GM12874 (cell line): ENCODE results near the gene TOR4A.

ENCODE experiments used
- TF ChIP-seq, protein P1 (sequence below): IDR thresholded peaks from 2 replicates; pipeline ENCODE4 v1.5.1; 2011; ENCODE audit warnings: low read depth, mild to moderate bottlenecking, control low read depth, low read length, moderate library complexity; ENCODE audit not compliant: insufficient read depth

Gene TOR4A

DNA sequence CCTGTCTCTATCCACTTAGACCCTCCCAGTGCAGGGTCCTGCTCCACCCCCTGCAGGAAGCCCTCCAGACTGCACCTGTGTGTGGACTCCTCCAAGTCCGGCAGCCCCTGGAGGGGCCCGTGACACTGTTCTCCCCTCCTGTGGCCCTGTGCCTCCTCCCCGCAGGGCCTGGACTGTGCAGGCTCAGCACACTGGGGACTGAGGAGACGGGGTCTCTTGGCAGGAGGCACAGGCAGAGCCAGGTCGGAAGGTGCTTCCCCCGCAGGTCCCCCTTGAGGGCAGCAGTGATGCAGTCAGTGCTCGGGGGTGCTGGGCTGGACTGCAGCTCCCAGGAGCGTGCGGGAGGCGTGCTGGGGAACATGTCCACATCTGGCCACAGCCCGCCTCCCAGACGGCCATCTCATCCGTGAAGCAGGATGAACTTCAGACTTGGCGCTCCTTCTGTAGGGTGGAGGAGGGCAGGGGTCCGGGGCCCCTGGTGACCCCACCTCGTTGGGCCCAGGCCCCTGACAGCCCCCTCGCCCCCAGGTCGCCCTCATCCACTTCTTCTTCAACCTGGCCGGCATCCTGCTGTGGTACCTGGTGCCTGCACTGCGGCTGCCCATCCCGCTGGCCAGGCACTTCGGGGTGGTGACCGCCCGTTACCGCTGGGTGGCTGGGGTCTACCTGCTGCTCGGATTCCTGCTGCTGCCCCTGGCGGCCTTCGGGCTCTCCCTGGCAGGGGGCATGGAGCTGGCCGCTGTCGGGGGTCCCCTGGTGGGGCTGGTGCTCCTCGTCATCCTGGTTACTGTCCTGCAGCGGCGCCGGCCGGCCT is 41.9 kb upstream of the TOR4A start:
- TF ChIP-seq, protein P1, sequence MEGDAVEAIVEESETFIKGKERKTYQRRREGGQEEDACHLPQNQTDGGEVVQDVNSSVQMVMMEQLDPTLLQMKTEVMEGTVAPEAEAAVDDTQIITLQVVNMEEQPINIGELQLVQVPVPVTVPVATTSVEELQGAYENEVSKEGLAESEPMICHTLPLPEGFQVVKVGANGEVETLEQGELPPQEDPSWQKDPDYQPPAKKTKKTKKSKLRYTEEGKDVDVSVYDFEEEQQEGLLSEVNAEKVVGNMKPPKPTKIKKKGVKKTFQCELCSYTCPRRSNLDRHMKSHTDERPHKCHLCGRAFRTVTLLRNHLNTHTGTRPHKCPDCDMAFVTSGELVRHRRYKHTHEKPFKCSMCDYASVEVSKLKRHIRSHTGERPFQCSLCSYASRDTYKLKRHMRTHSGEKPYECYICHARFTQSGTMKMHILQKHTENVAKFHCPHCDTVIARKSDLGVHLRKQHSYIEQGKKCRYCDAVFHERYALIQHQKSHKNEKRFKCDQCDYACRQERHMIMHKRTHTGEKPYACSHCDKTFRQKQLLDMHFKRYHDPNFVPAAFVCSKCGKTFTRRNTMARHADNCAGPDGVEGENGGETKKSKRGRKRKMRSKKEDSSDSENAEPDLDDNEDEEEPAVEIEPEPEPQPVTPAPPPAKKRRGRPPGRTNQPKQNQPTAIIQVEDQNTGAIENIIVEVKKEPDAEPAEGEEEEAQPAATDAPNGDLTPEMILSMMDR, result no peak

DNA sequence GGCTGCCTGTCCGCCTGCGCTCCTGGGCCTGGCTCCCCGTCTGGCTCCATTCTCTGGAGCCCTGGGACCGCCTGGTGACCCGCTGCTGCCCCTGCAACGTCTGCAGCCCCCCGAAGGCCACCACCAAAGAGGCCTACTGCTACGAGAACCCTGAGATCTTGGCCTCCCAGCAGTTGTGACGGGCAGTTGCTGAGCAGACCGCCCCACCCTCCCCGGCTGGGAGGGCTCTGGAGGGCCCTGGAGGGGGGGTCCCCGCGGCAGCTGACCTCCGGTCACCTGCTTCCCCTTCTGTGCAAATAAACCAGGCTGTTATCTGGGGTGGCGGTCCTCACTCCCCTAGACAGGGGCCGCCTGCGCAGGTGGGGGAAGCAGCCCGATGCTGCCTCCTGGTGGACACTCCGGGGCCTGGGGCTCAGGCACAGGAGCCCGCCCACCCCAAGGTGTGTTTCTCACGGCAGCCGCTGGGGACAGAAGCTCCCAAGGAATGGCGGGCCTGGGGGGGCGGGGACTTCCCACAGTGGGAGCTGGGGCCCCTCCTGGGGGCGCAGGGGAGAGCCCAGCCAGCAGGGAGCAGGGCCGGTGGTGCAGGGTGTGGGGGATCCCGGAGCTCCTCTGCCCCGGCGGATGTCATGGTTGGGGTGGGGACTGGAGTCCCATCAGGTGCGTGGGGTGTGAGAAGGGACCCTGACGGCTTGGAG is 41.1 kb upstream of the TOR4A start:
- TF ChIP-seq, protein P1, result peak; percentile 99

DNA sequence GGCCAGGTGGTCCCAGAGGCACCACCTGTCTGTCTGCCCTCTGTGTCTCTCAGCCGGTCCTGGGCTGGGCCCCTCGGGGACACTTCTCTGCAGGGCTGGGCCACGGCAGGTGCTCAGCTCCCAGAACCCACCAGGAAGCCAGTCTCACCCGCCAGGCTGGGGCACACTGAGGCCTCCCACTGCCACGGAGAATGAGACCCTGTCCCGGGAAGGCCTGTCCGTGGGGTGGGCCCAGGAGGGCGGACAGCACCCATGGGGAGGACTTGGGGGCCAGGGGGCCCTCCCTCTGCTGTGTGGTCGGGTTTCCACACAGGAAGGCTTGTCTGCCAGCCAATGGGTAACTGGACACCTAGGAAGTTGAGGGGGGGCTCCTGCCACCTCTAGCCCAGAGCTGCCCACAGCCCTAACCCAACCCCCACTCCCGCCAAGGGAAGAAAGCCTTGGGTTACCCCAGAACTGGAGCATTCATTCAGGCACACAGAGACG is 40.5 kb upstream of the TOR4A start:
- TF ChIP-seq, protein P1, result no peak

DNA sequence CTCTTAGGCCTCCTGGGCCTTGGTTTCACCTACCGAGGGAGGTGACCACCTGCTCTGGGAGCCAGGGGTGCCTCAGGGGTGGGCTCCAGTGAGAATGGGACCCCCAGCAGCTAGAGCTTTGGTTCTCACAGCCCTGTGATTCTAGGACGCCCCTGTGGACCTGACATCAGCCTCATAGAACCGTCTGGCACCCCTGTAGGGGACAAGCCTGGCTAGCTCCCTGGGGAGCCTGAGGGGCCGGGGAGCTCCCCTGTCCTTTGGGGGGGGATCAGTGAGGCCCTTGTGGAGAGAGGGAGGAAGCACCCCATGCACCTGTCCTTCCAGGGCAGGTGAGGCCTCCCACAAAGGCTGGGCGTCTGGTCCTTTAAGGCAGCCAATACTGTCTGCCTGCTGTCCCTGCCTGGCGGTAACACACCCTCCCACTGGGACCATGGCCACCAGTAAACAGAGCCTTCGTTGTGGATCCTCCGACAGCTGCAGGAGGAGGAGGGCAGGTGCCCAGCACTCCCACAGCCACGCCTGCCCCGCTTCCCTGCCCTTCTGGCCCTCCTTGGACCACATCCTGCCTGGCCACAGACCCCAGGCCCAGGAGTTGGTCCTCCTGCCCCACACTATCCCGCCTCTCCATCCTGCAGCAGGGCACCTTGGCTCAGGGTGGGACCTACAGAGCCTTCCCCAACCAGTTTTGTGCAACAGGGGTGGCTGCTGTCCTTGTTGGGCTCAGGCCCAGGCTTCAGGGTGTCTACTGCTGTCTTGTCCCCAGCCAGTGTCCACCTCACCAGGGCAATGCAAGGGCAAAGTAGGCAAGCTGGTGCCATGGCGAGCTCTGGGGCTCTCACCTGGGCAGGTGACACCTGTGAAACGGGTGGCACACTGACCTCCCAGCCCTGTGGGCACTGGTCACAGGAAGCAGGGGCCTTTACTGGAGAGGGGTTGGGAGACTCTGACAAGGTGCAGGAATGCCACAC is 39.5 kb upstream of the TOR4A start:
- TF ChIP-seq, protein P1, result no peak

DNA sequence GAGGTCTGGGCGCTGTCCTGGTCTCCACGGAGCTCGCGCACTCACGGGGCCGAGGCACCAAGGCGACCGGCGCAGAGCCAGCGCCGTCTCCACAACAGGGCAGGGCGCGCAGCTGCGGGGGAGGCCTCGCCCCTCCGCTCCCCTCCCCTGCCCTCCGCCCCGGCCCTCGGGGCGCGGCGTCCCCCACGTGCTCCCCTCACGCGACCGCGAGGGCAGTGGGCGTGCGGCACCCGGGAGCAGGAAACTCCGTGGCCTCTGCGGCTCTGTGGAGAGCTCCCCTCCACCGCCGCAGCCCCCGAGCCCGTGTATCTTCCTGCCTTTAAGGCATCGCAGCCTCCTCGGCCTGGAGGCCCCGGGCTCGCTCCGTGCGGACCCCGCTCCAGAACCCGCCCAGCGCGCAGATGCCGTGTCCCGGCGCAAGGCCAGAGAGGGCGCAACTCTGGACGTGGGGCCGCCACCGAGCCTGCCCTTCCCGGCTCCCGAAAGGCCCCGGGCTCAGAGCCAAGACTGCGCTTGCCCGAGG is 37.1 kb upstream of the TOR4A start:
- TF ChIP-seq, protein P1, result no peak

DNA sequence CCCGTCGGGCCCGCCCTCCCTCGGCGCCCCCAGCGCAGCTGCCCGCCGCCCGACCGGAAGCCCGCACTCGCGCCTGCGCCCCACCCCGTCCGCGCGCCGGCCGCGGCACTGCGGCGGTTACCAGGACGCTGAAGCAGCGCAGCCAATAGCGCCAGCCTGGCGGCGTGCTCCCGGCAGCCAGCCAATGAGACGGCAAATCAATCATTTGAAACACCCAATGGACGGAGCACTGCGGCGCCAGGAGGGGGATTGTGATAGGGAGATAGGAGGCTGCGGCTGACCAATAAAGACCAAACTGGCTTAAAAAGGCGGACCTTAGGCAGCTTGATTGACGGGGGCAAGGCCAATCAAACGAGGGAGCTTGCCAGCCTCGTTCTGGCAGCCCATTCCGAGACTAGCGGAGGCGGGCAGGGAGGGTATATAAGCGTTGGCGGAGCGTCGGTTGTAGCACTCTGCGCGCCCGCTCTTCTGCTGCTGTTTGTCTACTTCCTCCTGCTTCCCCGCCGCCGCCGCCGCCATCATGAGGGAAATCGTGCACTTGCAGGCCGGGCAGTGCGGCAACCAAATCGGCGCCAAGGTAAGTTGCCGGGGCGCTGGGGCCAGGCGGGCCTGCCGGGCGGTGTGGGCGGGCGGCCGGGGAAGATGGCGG is 36.6 kb upstream of the TOR4A start, which contains the start of gene TUBB4B:
Gene TUBB4B, plus strand, starts transcription at position 447 of the 649 bp plus-strand sequence. Its CDS starts 74 bp downstream, at position 521.
- TF ChIP-seq, protein P1, result no peak
